ENCODE data around the gene KRT81.

- TF ChIP-seq CTCF (IDR thresholded peaks at IDR 0.05) (no peak), POLR2AphosphoS5 (IDR thresholded peaks at IDR 0.05; ENCODE audit: low read depth, low read length) (no peak)
Measured at GRCh38 chr12:52298677-52299190, 7.4 kb upstream of the KRT81 start.

Measured in Panc1 (cell line).